ENCODE data around the gene ZNF407.

The ZNF407 gene

GRCh38 chr18:74582642-74583041 is 15.0 kb upstream of the ZNF407 start:
- ATAC-seq = no peak

DNA sequence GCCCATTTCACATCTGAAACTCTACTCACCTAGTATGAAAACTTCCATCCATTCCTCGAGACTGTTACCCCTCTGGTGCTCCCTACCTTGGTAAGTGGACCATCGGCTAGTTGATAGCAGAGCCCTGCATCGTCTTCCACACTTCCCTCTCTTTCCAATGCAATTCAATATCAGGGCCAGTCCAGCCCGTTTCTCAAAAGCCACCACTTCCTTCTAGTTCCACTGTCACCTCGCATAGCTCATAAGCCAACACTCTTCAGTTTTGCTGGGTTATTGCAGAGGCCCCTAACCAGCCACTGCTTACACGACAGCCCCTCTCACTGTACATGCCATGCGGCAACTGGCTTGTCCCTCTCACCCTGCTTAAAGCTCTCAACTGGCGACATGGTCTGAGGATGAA is 10.2 kb upstream of the ZNF407 start:
- ATAC-seq = no peak

DNA sequence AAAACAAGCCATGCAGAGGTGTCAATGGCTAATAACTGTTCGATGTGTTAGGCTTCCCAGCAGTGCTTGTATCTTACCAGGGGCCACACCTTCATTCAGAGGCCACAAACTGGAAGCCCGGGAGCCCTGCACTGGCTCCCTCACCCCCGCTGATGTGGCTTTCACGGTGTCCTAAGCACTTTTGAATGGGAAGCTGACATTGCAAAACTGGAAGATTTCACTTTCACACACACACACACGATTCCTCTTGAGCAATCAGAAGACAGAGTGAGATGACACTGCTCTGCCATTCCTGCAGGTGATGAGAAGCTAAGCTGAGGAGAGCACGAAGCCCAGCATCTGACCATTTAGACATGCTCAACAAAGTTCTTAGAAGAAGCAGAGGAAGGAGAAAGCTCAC is 8.6 kb upstream of the ZNF407 start:
- no peak for ATAC-seq

- ATAC-seq = no peak
Measured at GRCh38 chr18:74589811-74590210, 7.9 kb upstream of the ZNF407 start.

GRCh38 chr18:74590671-74591070 is 7.0 kb upstream of the ZNF407 start:
- ATAC-seq = peak in 1 of 2 donors; percentile 31

DNA sequence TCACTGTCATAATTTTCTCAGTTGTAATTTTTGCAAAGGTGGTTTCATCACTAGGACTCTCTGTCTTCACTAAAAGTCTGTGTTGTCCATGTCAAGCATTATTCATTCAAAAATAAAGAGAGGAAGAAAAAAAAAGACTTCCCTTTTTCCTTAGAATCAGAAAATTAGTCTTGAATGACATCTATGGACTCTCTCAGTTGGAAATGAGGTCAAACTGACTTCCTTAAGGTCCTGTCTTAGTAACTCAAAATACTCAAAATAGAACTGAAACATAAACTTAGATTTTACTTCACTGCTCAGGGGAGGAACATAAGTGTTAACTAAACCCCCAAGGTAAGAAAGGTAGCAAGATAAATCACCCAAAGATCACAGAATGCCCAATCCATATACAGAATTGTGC is 2.2 kb upstream of the ZNF407 start:
- no peak for ATAC-seq

GRCh38 chr18:74597034-74597661 is 522 bp upstream of the ZNF407 start:
- peak; percentile 45 to 52 for ATAC-seq

DNA sequence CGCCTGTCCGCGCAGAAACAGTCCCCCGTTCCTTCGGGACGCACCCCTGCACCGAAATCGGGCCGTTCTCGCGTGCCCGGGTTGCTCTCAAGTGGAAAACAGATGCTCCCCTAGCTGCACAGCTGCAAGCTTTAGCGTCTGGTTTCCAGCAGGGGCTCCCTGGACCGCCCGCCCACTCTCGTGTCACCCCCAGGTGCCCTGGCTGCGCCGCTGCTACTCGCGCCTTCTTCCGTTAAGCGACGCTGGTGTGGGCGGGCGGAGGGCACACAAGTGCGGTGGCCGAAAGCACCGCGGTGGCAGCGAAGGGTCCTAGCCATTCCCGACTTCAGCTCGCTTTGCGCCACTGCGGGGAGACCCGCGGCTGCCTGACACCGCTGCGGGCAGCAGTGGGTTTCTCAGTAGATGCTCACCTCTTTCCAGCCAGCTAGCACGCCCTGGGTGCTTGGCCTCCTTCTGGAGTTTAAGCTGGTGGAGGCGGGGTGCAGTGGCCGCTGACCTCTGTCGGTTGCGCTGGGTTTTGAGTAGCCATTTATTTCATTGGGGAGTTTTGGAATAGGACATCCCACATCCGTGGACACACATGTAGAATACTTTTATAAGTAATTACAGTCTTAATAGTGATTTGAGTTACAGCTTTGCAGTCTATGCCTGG is 806 bp downstream of the ZNF407 start:
- peak; percentile 48 to 63 for ATAC-seq

DNA sequence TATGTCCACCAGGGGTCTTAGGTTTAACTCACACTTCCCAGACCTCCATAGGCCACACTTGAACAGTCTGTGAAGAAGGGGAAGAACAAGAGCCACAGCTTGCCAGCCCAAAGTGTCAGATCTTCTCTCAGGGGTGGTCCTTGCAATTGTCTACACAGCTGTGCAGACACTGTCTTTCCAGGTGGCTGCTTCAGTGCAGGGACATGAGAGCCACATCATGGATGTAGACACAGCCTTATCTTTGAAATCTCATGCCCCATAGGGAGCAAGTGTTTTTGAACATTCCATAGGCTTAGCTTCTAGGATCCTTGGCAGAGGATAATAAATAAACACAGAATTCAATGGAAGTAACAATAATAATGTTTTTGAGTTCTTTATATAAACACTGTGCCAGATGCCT is 6.7 kb downstream of the ZNF407 start:
- no peak for ATAC-seq

DNA sequence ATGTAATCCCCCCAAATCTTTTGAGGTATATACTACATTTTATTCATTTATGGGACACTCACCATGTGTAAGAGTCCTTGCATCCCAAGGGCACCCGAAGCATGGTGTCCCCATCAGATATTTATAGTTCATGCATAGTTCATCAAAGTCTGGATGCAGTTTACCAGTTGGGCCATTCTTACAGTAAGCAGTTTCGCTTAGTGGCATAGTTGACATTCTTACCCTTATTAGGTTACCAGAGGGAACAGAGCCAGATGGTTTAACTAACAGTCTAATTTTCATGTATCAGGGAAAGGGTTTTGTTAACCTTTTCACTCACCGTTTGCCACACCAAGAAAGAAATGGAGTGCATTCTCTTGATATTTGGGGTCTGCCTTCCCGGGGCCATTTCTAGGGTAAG is 7.1 kb downstream of the ZNF407 start:
- ATAC-seq = no peak

DNA sequence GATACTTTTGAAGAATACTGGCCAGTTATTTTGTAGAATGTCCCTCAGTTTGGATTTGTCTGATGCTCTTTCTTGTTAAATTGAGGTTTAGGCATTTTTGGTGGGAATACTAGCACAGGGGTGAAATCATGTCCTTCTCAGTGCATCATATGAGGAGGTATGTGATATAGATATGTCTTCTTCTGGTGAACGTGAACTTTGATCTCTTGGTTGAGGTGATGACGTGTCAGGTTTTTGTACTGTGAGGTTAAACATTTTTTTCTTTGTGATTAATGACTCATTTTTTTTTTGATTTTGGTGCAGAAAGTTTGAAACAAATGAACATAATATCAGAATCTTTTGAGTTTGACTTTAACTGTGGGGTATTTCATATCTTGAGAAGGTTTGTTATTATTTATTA is 11.0 kb downstream of the ZNF407 start:
- ATAC-seq = no peak

DNA sequence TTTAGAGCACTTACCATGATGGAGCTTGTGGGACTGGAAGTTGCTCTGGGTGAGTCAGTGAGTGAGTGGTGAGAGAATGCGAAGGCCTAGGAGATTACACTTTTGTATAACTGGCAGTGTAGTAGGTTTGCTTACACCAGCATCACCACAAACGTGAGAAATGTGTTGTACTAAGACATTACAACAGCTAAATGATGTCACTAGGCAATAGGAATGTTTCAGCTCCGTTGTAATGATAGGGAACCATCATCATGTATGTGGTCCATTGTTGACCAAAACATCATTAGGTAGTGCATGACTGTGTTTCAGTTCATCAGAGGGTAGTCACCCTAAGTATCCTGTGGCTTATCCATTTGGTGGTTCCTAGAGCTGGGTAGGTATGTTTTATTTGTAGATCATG is 11.9 kb downstream of the ZNF407 start:
- ATAC-seq = no peak

DNA sequence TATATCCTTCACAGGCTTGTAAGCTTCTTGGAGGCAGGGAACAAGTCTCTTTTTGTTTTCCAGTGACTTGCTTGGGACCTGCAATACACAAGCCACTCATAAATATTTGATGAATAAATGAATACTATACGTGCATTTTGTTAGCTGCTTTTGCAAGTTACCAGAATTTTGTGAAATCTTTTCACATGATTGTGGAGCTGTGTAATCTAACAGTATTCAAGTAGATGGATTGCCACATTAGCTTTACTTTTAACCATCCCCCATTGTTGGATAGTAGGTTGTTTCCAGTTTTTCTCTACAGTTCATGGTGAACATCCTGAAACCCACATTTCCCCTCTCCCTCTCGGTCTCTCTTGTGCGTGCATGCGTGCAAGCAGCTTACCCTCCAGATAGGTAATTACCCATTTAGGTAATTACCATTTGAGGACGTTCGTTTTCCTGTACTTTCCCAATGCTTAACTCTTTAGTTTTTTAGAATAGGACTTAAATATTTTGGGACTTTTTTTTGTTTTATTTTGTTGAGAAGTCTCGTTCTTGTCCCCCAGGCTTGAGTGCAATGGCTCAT is 12.5 kb downstream of the ZNF407 start:
- no peak for ATAC-seq

DNA sequence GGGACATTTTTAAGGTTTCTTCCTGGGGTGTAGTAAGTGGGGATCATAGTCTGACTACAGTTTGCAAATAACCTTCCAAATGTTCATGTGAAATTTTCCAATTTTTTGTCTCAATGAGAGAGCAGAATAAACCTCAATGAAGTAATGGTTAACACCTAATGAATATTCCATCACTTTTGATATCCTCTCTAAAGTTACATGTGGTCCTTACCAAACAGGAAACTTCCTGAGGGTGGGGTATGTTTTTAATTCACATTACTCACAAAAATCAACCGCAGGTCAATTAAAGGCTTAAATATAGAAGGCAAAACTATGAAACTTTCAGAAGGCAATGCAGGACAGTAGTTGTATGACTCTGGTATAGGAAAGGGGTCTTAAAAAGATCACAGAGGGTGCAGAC is 13.2 kb downstream of the ZNF407 start:
- no peak for ATAC-seq

DNA sequence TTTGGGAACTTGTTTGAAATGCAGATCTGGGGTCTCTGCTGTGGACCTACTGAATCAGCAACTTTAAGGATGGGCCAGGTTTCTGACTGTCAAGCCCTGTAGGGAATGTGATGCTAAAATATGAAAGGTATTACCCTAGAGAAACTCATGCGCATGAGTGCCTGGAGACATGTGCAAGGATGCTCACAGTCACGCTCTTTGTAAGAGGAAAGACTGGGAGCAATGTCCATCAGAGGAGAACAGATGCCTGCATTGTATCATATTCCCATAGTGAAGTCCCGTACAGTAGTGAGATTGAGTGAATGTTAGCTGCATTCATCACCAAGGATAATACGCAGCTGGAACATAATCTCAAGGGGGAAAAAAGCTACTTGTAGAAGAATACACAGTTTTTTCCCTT is 14.1 kb downstream of the ZNF407 start:
- no peak for ATAC-seq

DNA sequence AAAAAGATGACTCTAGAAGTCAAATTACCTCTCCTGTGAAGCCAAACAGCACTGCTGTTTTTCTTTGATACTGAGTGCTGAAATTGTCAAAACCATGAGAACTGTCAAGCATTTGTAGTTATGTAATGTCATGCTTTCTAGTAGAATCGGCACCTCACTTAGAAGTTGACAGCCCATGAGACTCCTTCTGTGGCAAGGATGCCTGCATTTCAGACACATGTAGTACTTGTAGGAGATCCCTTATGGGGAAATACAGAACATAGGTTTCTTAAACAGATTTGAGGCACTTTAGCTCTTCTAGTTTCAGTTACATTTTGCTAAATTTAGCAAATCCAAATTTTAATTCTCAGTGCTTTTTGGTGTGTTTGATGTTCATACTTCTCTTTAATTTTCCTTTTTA is 15.7 kb downstream of the ZNF407 start:
- ATAC-seq = no peak

GRCh38 chr18:74616494-74616893 is 18.8 kb downstream of the ZNF407 start:
- ATAC-seq = no peak

DNA sequence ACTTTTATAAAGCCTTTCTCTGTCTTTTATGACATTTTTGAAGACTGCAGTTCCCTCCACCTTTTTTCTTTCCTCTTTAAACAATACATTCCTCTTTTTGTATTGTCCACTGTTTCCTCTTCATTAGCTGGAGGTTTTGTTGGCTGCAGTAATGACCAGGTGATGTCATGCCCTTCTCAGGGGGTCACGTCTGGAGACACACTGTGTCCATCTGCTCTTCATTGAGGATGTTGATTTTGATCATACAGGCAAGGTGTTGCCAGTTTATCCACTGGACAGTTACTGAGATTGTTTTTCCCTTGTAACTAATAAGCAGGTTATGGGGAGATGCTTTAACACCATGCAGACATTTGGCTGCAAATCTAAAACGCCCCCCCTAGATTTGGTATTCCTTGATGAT is 19.8 kb downstream of the ZNF407 start:
- no peak for ATAC-seq

DNA sequence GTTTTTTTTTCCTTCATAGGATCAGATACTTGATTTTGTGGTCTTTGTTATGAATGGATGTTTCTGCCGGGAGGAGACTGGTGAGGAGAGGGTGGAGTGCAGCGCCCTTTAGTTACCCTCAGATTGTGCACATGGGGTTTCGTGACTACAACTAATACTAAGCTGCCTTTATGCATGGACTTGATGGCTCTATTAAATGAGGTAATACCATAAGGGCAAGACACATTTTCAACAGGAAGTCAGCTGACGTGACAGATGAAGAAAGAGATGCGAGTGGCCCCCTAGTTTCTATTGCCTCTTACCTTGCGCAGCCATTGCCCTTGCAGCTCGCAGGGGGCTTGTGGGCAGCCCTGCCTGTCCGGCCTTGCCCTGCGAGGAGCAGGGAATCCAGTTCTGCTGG is 24.4 kb downstream of the ZNF407 start:
- ATAC-seq = no peak

GRCh38 chr18:74623047-74623816 is 25.6 kb downstream of the ZNF407 start:
- no peak for ATAC-seq

GRCh38 chr18:74624466-74624865 is 26.8 kb downstream of the ZNF407 start:
- no peak for ATAC-seq

DNA sequence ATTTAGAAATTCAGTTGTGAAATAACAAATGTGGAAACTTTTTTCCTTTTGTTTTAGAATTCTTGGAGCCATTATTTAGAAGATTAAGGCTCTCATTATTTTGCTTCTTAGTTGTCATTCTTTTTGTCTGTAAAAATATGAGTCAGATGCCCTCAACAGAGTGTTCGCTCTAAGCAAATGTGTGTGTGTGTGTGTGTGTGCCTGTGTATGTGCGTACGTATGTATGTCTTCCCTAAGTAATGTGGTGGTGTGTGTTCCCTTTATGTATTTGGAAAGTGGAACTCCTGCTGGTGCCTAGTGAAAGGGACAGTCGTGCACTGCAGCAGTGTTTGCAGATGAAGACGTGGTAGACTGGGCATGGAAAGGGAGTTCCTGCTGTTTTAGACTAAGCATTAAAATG is 27.5 kb downstream of the ZNF407 start:
- no peak for ATAC-seq

DNA sequence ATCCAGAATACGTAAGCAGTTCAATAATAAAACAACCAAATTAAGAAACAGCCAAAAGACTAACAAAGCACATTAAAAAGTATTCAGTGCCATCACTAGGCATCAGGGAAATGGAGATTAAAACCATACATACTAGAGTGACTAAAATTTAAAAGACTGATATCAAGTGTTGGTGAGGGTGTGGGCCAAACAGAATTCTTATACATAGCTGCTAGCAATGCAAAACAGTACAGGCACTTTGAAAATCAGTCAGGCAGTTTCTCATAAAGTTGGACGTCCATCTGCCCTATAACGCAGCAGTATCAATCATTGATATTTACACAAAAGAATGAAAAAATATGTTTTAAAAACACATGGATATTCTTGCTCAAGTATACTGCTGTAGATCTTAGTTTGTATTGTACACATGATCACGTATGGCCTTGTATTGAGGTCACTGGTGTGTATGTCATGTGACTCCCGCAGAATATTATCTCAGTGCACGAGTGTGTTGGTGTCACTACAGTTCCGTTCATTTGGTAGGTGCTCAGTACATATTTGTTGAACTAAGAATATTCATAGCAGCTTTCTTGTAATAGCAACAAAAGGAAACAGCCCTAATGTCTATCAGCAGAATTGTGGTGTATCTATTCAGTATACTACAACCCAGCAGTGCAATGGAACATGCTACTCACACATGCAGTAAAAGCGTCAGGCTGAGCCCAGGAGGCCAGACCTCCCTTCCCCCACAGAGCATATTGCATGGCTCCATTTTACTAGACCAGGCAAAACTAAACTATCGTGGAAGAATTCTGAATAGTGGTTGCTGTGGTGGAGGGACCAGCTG is 28.6 kb downstream of the ZNF407 start:
- no peak for ATAC-seq
